ENCODE results near the gene BLOC1S6.
"Not testable (repeated sequence)": the region's sequence is repeated elsewhere in the genome, so short reads cannot be mapped to it uniquely, and the experiment has no call there.

BLOC1S6 gene

DNA sequence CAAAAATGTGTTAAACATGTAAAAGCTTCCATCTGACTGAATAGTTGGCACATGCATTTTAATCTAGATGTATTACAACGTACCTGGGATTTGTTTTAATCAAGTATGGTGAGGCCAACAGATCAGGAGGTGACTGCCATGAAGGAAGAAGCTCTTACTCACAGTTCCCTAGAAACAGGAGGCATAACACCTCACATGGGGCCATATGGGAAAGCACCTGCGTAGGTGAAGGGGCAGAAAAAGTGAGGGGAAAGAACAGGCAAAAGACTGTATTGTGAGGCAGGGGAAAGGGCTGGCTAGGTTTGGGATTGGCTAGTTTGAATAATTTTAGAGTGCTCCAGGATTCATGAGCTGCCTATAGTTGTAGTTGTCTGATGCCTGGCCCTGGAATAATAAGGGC lies 57.3 kb downstream of the BLOC1S6 start:
- TF ChIP-seq, protein P1, sequence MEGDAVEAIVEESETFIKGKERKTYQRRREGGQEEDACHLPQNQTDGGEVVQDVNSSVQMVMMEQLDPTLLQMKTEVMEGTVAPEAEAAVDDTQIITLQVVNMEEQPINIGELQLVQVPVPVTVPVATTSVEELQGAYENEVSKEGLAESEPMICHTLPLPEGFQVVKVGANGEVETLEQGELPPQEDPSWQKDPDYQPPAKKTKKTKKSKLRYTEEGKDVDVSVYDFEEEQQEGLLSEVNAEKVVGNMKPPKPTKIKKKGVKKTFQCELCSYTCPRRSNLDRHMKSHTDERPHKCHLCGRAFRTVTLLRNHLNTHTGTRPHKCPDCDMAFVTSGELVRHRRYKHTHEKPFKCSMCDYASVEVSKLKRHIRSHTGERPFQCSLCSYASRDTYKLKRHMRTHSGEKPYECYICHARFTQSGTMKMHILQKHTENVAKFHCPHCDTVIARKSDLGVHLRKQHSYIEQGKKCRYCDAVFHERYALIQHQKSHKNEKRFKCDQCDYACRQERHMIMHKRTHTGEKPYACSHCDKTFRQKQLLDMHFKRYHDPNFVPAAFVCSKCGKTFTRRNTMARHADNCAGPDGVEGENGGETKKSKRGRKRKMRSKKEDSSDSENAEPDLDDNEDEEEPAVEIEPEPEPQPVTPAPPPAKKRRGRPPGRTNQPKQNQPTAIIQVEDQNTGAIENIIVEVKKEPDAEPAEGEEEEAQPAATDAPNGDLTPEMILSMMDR (IDR thresholded peaks at IDR 0.05; ENCODE audit: control insufficient read depth, insufficient read depth, low read depth, low read length, missing control alignments), result no peak
- DNase-seq (ENCODE audit: low read depth), result no peak
- H3K4me3 ChIP-seq (ENCODE audit: control insufficient read depth, low read depth, low read length), result no peak overlapping the region

DNA sequence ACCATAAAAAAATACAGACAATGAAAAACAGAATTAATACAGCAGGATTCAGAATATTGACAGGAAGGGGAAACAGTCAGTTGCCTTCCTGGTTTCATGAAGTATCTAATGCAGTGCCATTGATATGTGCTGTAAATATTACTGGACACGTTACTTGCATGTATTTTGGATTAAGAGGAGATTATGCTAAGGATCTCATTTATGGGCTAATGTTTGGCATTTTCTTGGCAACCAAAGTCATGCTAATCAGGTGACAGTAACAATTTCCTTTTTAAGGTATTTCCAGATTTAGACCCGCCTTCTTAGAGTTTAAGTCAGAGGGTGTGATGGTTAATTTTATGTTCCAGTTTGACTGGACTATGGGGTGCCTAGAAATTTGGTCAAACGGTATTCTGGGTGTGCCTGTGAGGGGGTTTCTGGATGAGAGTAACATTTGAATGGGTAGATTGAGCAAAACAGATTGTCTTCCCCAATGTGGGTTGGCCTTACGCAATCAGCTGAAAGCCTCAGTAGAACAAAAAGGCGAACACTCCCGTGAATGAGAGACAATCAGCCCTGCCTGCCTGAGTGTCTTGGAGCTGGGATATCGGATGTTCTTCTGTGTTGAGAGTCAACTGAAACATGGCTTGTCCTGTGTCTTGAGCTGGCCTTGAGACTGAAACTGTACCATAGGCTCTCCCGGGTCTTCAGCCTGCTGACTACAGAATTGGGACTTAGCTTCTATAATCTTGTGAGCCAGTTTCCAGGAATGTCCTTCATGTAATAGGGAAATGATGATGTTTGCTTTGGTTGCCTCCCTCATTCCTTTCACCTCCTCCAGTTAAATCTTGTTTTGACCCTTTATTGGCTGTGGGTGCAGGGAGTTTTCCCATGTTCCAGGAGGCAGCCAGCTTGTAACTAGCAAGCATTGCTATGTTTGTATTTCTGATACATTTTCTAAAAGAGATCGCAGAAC lies 58.1 kb downstream of the BLOC1S6 start:
- no peak overlapping the region for H3K4me3 ChIP-seq (ENCODE audit: control insufficient read depth, low read depth, low read length)
- DNase-seq (ENCODE audit: low read depth), result no peak
- TF ChIP-seq, protein P1 (IDR thresholded peaks at IDR 0.05; ENCODE audit: control insufficient read depth, insufficient read depth, low read depth, low read length, missing control alignments), result no peak

DNA sequence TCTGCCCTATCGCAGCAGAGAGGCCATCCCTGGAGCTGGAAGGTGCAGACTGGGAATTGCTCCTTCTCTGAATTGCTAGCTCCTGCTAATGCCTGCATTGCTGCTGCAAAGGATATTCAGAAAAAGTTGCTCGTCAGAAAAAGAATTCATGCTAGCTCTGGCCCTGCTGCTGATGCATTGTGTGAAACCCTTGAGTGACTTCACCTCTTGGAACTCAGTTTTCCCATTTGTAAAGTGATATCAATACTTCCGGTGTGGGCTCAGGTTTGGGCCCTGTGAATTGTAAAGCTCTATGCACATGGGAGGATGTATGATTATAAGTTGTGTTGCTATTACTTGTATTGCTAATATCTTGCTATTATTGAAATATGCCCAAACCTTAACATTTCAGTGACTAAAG lies 59.0 kb downstream of the BLOC1S6 start:
- TF ChIP-seq, protein P1 (IDR thresholded peaks at IDR 0.05; ENCODE audit: control insufficient read depth, insufficient read depth, low read depth, low read length, missing control alignments), result no peak
- no peak for DNase-seq (ENCODE audit: low read depth)
- no peak overlapping the region for H3K4me3 ChIP-seq (ENCODE audit: control insufficient read depth, low read depth, low read length)

DNA sequence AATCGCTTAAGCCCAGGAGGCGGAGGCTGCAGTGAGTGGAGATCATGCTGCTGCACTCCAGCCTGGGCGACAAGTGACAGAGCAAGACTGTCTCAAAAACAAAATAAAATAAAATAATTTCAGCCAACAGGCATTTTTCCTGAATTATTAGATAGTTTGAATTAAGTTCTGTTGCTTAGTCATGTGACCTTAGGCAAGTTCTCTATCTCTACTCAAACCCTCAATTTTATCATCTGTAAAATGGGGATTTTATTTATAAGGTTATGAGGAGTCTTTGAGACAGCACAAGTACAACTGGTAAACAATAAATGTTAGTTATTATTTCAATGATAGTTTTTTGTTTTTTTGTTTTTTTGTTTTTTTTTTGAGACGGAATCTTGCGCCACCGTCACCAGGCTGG lies 60.6 kb downstream of the BLOC1S6 start:
- no peak overlapping the region for H3K4me3 ChIP-seq (ENCODE audit: control insufficient read depth, low read depth, low read length)
- TF ChIP-seq, protein P1 (IDR thresholded peaks at IDR 0.05; ENCODE audit: control insufficient read depth, insufficient read depth, low read depth, low read length, missing control alignments), result no peak
- DNase-seq (ENCODE audit: low read depth), result no peak

DNA sequence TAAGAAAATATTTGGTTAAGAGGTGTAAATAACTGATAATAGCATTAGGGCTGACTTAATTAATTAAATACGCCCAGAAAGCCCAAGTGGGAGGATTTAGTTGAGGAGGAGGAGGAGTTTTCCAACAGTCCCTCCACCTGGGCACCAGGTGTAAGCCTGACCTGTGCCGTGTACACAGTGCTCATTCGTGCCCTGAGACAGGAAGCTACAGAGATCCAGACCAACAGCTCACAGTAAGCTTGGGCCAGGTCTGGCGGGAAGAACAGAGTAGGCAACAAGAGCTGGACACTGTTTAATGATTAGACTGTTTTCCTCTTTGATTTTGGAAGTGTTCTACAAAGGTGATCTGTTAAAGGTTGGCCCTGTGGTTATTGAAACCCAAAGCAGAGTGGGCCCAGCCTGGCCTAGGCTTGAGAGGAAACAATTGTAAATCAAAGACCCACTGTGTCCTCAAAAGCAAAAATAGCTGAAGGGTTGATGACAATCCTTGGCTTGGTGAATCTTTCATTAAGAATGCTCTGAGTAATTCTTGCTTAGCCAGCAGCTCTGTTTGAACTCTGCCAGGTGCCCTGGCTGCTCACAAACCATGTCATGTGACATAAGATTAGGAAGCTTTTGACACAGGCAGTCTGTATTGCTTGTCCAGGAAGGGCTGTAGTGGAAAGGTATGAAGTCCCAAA lies 61.5 kb downstream of the BLOC1S6 start:
- H3K4me3 ChIP-seq (ENCODE audit: control insufficient read depth, low read depth, low read length), result no peak overlapping the region
- no peak for DNase-seq (ENCODE audit: low read depth)
- TF ChIP-seq, protein P1 (IDR thresholded peaks at IDR 0.05; ENCODE audit: control insufficient read depth, insufficient read depth, low read depth, low read length, missing control alignments), result no peak

DNA sequence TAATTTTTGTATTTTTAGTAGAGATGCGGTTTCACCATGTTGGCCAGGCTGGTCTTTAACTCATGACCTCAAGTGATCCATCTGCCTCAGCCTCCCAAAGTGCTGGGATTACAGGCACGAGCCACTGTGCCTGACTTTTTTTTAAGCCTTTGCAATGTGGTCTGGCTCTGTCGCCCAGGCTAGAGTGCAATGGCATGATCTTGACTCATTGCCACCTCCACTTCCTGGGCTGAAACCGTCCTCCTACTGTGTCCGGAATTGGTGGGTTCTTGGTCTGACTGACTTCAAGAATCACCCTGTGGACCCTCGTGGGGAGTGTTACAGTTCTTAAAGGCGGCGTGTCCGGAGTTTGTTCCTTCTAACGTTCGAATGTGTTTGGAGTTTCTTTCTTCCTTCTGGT lies 62.8 kb downstream of the BLOC1S6 start:
- not testable (repeated sequence) for DNase-seq (ENCODE audit: low read depth)

More for the DNA sequence above, 62.8 kb downstream of the BLOC1S6 start:
- not testable (repeated sequence) for H3K4me3 ChIP-seq (ENCODE audit: control insufficient read depth, low read depth, low read length)

Data from AG09309 (cell line).